ENCODE measurements around the gene SCAMP4.
A peak's percentile ranks its signal among the peaks of the same experiment; 100 is the strongest.
"Not testable (repeated sequence)": the region's sequence is repeated elsewhere in the genome, so short reads cannot be mapped to it uniquely, and the experiment has no call there.

The SCAMP4 gene

DNA sequence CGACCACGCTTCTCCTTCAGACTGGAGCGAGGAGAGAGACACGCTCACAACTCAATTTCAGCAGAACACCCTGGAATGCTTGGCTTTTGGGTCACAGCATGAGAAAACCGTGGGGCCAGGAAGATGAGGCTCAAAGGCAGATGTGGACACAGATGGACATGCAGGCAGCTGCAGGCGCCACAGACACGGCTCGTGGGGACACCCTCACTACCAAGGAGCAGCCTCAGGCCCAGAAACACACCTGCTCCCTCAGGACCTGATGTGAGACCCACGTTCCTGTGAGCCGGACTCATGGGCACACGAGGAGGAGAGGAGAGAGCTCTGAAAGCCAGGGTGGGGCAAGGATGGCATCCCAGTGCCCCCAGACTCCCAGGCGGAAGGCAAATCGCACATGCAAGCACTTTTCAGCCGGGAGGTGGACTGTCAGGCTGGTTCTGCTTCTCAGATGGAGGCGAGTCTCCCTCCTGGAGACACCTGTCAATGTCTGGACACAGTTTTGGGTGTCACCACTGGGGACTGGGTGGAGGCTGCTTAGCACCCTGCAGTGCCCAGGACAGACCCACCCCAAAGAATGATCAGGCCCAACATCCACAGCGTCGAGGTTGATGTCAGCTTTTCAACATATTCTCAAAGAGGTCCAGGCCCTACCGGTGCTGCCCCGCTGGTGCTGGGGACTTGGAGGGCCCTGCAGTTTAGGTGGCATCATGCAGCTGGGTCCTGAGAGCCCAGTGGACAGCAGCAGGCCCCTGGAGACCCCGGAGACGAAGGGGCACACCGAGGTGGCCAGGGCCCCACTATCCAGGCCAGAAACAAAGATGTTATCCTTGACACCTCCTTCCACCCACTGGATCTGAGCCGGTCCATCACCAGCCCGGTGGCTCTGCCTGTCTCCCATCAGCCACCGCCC, 22.2 kb upstream of the SCAMP4 start:
- no peak for DNase-seq (ENCODE audit: low read depth in 2 of 2)

DNA sequence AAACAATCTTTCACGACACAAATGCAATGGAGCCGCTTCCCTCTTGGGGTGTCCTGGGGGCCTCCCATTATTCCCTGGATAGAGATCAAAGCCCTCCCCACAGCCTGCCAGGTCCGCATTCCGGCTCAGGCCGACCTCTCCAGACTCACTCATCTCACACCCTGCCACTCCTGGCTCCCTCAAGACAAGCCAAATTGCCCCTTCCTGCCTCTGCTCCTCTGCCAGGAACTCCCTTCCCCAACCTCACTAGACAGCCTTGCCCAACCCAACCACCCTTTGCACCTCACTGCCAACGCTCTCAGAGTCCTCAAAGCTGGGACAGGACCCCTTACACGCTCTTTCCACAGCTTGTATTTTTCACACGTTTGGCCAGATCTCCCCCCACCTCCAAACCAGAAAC, 21.4 kb upstream of the SCAMP4 start:
- DNase-seq (ENCODE audit: low read depth in 2 of 2): no peak

DNA sequence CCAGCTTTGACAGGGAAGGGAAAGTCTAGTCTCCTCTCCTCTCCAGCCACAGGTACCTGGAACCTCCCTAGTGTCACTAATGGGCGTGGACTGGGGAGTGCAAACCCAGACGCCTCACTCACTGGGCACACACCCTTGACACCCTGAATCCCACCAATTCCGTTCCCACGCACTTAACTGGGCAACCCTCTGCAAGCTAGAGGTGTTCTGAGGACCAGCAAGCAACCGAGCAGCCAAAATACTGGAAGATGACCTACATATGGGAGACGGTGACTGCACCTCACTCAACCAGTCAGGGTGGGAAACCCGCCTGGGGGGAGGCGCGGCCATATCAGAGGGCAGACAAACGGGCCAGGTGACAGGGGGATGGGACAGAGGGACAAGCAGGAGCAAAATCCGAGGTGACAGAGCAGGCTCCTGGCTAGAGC, 20.9 kb upstream of the SCAMP4 start:
- no peak for DNase-seq (ENCODE audit: low read depth in 2 of 2)

DNA sequence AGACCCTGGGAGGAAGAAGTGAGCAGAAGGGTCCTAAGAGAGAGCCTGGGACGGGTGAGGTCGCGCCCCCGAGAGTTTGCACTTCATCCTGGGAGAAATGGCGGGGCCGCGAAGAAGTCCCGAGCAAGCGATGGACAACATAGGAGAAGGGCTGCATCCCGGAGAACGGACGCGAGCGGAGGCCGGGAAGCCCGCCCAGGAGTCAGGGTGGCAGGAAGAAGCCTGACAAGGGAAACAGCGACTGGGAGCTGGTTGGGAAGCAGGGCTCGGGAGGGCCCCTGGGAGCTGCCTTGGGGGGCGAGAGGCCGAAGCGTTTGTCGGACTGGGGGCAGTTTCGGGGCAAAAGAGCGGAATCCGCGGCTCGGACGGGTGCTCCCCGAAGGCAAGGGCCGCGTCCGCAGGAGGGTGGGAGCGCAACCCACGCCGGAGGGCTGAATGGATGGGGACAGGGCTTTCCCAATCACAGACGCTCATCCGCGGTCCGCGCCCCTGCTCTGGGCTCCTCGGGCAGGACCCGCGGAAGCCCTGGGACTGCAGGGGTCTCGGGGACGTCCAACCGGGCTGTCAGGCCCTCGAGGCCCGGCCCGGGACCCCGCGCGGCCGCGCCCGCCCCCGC, 20.4 kb upstream of the SCAMP4 start:
- no peak for DNase-seq (ENCODE audit: low read depth in 2 of 2)

DNA sequence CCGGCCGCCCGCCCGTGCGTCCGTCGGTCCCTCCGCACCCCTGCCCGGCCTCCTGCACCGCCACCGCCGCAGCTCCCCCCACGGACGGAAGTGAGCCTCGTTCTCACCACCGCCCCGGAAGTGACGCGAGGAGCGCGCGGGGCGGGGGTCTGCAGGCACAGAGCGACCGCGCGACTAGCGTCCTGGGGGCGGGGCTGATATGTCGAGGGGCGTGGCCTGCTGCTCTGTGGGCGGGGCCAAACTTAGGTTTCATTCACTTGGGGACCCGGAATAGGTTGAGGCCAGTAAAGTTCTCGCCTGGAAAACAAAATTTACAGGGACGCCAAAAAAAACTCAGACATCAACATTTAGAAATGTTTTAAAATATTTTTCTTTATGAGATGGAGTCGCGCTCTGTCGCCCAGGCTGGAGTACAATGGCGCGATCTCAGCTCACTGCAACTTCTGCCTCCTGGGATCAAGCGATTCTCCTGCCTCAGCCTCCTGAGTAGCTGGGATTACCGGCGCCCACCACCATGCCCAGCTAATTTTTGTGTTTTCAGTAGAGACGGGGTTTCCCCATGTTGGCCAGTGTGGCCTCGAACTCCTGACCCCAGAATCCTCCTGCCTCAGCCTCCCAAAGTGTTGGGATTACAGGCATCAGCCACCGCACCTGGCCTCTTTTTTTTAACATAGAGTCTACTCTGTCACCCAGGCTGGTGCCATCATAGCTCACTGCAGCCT, 19.6 kb upstream of the SCAMP4 start, which contains the start of gene ABHD17A:
Gene ABHD17A, minus strand, starts transcription at position 99 of the 722 bp plus-strand sequence. CDS start 3,930 bp downstream, outside the sequence.
- DNase-seq (ENCODE audit: low read depth in 2 of 2): peak; percentile 80 to 81

DNA sequence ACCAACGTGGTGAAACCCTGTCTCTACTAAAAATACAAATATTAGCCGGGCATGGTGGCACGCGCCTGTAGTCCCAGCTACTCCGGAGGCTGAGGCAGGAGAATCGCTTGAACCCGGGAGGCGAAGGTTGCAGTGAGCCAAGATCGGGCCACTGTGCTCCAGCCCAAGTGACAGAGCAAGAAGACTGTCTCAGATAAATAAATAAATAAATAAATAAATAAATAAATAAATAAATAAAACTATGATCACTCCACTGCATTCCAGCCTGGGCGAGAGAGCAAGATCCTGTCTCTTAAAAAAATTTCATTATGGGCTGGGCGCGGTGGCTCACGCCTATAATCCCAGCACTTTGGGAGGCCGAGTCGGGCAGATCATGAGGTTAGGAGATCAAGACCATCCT, 18.8 kb upstream of the SCAMP4 start:
- not testable (repeated sequence) for DNase-seq (ENCODE audit: low read depth in 2 of 2)

DNA sequence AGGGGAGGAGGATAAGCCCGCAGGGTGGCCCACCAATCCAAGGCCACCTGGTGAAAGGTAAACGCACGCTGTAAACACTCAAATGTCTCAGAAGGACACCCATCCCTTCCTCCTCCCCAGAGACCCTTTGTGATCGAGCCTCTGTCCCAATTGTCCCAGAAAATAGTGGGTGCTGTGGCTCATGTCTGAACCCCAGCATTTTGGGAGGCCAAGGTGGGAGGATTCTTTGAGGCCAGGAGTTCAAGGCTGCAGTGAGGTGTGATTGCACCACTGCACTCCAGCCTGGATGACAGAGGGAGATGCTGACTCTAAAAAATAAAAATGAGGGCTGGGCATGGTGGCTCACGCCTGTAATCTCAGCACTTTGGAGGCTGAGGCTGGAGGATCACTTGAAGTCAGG, 16.8 kb upstream of the SCAMP4 start:
- DNase-seq (ENCODE audit: low read depth in 2 of 2): no peak

DNA sequence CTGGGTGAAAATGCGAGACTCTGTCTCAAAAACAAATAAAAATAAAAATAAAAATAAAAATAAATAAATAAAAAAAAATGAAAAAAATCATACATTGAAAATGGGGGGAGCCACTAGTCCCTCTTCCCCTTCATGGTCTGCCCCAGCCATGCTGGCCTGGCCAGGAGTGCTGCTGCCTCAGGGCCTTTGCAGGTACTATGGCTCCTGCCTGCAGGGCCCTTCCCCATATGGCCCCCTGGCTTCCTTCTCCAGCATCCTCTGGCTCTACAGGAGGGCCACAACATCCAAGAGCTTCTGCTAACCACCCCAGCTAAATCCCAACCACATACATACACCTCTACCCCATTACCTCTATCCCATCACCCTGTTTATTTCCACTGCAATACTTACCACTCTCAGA, 15.3 kb upstream of the SCAMP4 start:
- DNase-seq (ENCODE audit: low read depth in 2 of 2): no peak

DNA sequence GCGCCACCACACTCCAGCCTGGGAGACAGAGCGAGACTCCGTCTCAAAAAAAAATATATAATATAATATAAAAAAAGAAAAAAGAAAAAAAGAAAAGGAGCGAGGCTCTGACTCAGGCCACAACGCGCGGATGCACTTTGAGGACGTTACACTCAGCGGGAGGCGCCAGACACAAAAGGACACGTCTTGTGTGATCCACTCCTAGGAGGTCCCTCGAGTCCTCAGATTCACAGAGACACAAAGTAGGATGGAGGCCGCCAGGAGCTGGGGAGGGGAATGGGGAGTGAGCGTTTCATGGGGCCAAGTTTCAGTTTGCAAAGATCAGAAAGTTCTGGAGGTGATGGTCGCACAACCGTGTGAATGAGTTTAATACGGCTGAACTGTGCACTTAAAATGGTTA, 11.4 kb upstream of the SCAMP4 start:
- DNase-seq (ENCODE audit: low read depth in 2 of 2): no peak

DNA sequence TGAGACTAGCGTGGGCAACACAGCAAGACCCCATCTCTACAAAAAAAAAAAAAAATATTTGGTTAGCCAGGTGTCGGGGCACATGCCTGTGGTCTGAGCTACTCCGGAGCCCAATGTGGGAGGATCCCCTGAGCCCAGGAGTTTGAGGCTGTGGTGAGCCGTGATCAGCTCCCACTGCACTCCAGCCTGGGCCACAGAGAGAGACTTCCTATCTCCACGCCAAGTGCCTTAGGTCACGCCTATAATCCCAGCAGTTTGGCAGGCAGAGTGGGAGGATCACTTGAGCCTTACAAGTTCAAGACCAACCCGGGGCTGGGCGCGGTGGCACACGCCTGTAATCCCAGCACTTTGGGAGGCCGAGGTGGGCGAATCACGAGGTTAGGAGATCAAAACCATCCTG, 8.7 kb upstream of the SCAMP4 start:
- no peak for DNase-seq (ENCODE audit: low read depth in 2 of 2)

DNA sequence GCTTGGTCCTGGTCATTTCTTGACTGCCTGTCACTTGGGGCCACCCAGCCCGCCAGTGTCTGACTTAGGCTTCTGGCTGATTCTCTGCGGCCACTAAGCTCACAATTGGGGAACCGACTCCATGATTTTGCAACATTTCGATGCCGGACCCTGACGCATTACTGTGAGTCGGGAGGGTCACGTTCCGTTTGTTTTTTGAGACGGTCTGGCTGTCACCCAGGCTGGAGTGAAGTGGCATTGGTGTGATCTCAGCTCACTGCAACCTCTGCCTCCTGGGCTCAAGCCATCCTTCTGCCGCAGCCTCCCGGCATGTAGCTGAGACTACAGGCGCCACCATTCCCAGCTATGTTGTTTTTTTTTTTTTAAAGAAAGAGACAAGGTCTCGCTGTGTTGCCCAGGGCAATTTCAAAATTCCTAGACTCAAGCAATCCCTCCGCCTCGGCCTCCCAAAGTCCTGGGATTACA, 3.2 kb upstream of the SCAMP4 start:
- no peak for DNase-seq (ENCODE audit: low read depth in 2 of 2)

DNA sequence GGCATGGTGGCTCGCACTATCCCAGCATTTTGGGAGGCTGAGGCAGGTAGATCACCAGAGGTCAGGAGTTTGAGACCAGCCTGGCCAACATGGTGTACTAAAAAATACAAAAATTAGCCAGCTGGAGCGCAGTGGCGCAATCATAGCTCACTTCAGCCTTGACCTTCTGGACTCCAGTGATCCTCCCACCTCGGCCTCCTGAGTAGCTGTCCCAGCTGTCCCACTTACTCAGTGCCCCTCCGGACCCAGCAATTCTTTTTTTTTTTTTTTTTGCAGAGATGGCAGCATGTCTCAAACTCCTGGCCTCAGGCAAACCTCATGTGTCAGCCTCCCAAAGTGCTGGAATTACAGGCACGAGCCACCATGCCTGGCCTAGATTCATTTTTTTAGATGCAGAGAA, 2.3 kb upstream of the SCAMP4 start:
- DNase-seq (ENCODE audit: low read depth in 2 of 2): no peak

DNA sequence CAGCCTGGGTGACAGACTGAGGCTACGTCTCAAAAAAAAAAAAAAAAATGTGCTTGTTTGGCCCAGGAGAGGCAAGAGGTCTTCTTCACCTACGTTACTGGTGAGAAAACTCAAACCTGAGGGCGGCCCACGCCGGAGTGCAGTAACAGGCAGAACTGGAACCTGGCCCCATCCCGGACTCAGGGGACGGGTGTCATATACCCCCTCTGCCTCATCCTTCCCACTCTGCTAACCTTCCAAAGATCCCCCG, 414 bp upstream of the SCAMP4 start:
- DNase-seq (ENCODE audit: low read depth in 2 of 2): no peak

DNA sequence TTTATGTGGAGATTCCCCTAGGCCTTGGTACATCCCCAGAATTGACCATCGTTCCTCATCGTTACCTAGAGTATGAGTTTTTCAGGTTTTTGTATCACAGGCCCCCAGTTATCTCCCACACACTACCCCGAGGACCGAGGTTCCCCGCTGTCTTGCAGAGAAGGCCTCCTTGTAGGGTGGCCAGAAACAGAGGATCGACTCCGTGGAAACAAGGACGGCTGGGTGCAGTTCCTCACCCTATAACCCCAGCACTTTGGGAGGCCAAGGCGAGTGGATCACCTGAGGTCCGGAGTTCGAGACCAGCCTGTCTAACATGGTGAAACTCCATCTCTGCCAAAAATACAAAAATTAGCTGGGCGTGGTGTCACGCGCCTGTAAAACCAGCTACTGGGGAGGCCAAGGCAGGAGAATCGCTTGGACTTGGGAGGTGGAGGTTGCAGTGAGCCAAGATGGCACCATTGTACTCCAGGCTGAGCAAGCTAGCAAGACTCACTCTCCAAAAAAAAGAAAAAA, 720 bp downstream of the SCAMP4 start:
- no peak for DNase-seq (ENCODE audit: low read depth in 2 of 2)

DNA sequence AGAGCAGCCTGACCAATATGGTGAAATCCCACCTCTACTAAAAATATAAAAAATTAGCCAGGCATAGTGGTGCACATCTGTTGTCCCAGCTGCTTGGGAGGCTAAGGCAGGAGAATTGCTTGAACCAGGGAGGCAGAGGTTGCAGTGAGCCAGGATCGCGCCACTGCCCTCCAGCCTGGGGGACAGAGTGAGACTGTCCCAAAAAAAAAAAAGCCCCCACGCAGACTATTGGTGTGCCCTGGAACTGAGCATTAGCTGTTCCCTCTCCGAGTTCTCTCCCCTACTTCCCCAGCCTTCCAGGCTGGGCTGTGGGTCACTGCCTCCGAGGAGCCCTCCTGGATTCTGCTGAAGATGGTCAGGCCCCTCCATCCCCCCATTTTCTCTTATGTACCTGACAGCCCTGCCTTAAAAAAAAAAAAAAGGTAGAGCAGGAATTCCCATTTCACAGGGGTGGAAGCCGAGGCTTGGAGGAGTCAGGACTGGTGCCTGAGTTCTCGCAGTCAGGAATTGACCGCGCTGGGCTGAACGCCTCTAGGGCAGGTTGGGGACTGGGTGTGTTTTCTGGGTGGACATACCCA, 1.9 kb downstream of the SCAMP4 start:
- DNase-seq (ENCODE audit: low read depth in 2 of 2): no peak

DNA sequence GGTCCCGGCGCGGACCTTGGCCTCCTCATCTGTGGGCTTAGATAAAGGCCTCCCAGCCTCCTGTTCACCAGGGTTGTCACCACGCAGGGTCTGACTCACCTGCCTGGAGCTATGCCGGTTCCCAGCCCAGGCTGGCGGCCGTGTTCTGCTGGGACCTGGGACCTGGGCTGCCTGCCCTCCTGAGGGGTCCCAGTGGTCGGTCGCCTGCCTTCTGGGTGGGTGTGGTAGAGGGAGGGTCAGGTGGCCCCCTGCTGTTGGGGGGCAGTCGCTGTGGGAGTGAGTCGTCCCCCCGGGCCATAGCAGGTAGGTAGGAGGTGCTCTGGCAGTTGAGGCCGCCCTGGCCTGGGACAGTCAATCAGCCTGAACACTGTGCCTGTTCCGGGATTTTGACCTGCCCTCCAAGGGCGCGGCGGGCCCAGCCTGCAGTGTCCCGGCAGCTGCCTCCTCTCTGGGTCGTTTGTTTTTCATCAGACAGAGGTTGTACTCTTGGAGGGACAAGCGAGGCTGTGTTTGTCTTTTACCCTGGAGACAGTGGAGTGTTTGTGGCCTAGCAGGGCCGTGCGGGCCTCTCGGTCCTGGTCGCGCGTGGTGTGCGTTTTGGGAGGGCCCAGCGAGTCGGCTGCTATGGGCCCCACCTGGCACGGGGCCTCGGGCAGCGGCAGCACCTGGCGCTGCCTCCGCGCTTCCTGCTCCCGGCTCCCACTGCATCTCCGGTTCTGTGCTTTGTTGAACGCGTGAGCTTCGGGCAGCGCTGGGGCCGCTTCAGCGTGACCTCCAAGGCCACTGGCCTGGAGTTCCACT, 2.6 kb downstream of the SCAMP4 start:
- DNase-seq (ENCODE audit: low read depth in 2 of 2): no peak

DNA sequence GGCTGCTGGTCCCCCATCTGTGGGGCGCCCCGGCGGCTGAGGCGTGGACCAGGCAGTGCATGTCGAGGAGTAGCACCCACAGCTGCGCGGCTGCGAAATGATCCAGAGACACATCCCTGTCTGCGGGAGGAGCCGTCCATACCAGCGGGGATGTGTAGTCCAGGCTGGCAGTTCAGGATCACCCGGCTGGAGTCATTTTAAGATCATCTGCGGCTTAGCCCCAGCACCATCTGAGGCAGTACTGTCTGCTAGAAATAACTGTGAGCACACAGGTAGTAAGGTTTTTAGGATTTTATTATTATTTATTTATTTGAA, 3.1 kb downstream of the SCAMP4 start:
- no peak for DNase-seq (ENCODE audit: low read depth in 2 of 2)

DNA sequence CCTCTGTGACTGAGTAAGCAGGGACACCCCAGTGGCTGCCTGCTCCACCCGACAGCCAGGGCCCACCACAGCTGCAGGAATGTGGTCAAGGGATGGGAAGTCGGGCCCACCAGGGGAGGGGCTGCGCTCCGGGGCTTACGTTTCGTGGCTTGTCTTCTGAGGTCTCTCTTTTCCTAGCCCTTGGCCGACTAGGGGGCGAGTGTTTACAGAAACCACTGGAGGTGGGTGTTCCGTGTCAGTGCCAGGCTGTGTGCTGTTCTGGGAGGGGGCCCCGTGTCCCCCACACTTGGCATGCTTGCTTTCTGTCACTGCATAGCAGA, 4.5 kb downstream of the SCAMP4 start:
- no peak for DNase-seq (ENCODE audit: low read depth in 2 of 2)

DNA sequence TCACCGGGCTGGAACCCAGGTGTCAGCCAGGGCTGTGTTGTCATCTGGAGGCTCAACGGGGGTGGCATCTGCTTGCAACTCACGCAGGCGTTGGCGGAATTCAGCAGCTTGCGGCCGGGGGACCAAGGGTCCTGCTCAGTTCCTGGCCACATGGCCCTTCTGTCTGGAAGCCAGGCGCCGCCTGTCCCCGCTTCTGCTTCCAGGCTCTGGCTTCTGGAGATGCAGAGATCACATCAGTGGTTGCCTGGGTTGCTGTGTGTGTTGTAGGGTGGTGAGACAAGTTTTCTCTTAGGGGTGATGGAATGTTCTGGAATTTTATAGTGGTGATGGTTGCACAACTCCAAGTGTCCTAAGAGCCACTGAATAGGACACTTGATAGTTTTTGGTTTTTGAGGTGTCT, 5.0 kb downstream of the SCAMP4 start:
- DNase-seq (ENCODE audit: low read depth in 2 of 2): no peak

DNA sequence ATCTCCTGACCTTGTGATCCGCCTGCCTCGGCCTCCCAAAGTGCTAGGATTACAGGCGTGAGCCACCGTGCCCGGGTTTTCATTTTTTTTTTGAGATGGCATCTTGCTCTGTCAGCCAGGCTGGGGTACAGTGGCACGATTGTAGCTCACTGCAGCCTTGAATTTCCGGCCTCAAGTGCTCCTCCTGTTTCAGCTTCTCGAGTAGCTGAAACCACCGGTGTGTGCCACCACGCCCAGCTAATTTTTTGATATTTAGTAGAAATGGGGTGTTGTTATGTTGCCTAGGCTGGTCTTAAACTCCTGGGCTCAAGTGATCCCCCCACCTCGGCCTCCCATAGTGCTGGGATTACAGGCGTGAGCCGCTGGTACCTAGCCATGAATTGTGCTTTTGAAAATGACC, 5.9 kb downstream of the SCAMP4 start:
- DNase-seq (ENCODE audit: low read depth in 2 of 2): no peak

DNA sequence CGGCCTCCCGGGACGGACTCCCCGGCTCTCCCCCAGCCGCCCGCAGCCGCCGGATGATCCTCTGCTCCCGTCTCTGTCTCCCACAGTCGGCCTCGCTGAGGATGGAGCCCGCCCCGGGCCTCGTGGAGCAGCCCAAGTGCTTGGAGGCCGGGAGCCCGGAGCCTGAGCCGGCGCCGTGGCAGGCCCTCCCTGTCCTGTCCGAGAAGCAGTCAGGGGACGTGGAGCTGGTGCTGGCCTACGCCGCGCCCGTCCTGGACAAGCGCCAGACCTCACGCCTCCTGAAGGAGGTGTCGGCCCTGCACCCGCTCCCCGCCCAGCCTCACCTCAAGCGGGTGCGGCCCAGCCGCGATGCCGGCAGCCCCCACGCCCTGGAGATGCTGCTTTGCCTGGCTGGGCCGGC, 6.8 kb downstream of the SCAMP4 start:
- DNase-seq (ENCODE audit: low read depth in 2 of 2): no peak

All from fibroblast of skin of left quadriceps (primary cell).